Measurements from ENCODE around the gene PEX6. TPM values are rescaled to one million over a fixed set of nuclear protein-coding genes. Genes with fewer than 3 reads are reported as not detected.

The PEX6 gene
- polyA plus RNA-seq, 1 of the 3 experiments (the other 2 are of a cell fraction), result 15.3 TPM

DNA sequence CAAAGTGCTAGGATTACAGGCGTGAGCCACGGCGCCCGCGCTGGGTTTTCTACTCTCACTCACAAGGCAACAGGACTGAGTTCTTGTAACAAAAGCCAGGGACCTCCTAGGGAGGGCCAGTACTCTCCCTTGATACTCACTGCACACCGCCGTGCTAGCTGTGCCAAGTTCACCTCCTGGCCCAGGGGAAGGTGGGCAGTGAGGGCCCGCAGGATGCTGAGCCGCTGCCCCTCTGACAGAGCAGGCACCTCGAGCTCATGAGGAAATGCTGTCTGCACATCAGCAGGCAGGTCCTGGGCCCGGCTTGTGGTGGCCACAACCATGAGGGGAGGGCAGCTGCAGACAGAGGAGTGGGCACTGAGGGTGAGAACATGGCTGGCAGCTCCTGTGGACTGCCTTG is 11.8 kb downstream of the PEX6 start:
- CTCF ChIA-PET, result interaction anchor here (1.3 kb wide), 1 partner anchor 12 kb away, joined by 4 read pairs; the partner anchor contains the start of gene PEX6
- Histone ChIP-seq H3K9ac (no peak overlapping the region), H3K4me3 (ENCODE audit: low read depth in 2 of 2, low read length in 1 of 2) (no peak overlapping the region), H3F3A (replicated peaks; ENCODE audit: insufficient read depth) (peaks cover 6% of the 10 kb centered on the region), H3K9me2 (no peaks in the 10 kb centered on the region), H3K27me3 (ENCODE audit: insufficient read depth) (no peaks in the 10 kb centered on the region), H2AFZ (ENCODE audit: low read depth) (no peak overlapping the region), H3K4me1 (ENCODE audit: control insufficient read depth in 1 of 2, insufficient read depth in 2 of 2, low read depth in 1 of 2, low read length in 1 of 2) (peaks cover 0 to 9% of the 10 kb centered on the region in 2 experiments; a peak in 3 of 4 replicates), H4K20me1 (ENCODE audit: insufficient read depth) (no peaks in the 10 kb centered on the region), H3K36me3 (replicated peaks in 1 of 2; ENCODE audit: control insufficient read depth in 1 of 2, insufficient read depth in 2 of 2, low read length in 1 of 2) (peaks cover 0 to 41% of the 10 kb centered on the region in 2 experiments), H3K27ac (ENCODE audit: low read depth in 2 of 2, low read length in 1 of 2) (no peak overlapping the region), H3K4me2 (no peak overlapping the region), H3K9me3 (no peaks in the 10 kb centered on the region), H3K79me2 (ENCODE audit: insufficient read depth) (no peaks in the 10 kb centered on the region)
- 98% methylated on average over 11 of the region's 11 CpGs for WGBS (ENCODE audit: low lambda C conversion rate)
- POLR2A ChIA-PET, result no interaction called here
- DNase-seq, result no peak
- TF ChIP-seq ELF1 (IDR thresholded peaks at IDR 0.05) (no peak), EZH2phosphoT487 (IDR thresholded peaks at IDR 0.05; ENCODE audit: borderline replicate concordance, low read depth) (no peak), SIN3A (IDR thresholded peaks at IDR 0.05; ENCODE audit: borderline replicate concordance, low read depth, low read length) (no peak), YY1 (IDR thresholded peaks at IDR 0.05; ENCODE audit: low read depth) (no peak), EP300 (IDR thresholded peaks at IDR 0.05; ENCODE audit: borderline replicate concordance in 1 of 2, low read depth in 1 of 2, low read length in 1 of 2) (no peak), NFIC (IDR thresholded peaks at IDR 0.05; ENCODE audit: borderline replicate concordance) (no peak), RAD21 (IDR thresholded peaks at IDR 0.05; ENCODE audit: low read length) (no peak), SMC3 (IDR thresholded peaks at IDR 0.05; ENCODE audit: low read depth, low read length) (no peak), POLR2AphosphoS5 (IDR thresholded peaks at IDR 0.05; ENCODE audit: low read depth, low read length) (no peak), FOSL2 (IDR thresholded peaks at IDR 0.05; ENCODE audit: borderline replicate concordance, low read depth) (no peak), MXI1 (IDR thresholded peaks at IDR 0.05; ENCODE audit: low read depth, low read length) (no peak), TAF1 (IDR thresholded peaks at IDR 0.05; ENCODE audit: borderline replicate concordance, low read depth, low read length) (no peak)
- TF ChIP-seq, protein P1, sequence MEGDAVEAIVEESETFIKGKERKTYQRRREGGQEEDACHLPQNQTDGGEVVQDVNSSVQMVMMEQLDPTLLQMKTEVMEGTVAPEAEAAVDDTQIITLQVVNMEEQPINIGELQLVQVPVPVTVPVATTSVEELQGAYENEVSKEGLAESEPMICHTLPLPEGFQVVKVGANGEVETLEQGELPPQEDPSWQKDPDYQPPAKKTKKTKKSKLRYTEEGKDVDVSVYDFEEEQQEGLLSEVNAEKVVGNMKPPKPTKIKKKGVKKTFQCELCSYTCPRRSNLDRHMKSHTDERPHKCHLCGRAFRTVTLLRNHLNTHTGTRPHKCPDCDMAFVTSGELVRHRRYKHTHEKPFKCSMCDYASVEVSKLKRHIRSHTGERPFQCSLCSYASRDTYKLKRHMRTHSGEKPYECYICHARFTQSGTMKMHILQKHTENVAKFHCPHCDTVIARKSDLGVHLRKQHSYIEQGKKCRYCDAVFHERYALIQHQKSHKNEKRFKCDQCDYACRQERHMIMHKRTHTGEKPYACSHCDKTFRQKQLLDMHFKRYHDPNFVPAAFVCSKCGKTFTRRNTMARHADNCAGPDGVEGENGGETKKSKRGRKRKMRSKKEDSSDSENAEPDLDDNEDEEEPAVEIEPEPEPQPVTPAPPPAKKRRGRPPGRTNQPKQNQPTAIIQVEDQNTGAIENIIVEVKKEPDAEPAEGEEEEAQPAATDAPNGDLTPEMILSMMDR (IDR thresholded peaks at IDR 0.05), result no peak
- TF ChIP-seq, protein P2, sequence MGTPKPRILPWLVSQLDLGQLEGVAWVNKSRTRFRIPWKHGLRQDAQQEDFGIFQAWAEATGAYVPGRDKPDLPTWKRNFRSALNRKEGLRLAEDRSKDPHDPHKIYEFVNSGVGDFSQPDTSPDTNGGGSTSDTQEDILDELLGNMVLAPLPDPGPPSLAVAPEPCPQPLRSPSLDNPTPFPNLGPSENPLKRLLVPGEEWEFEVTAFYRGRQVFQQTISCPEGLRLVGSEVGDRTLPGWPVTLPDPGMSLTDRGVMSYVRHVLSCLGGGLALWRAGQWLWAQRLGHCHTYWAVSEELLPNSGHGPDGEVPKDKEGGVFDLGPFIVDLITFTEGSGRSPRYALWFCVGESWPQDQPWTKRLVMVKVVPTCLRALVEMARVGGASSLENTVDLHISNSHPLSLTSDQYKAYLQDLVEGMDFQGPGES (IDR thresholded peaks at IDR 0.05; ENCODE audit: low read depth, low read length), result no peak

DNA sequence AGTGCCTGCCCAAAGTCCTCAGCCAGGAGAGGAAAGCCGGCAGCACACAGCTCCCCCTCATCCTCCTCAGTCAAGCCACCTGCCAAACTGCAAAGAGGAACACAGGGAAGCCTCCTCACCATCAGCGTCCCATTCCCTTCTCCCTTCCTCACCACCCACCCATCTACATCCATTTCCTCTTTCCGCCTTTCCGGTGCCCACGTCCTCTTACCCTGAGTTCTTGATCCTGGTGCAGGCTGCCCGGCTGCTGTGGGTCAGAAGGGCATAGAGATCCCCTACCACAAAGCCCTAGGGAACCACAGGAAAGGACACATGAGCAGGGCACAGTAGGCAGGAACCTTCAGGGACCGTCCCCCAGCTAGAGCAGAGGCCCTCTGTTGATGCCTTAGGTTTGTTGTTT is 12.4 kb downstream of the PEX6 start:
- Histone ChIP-seq H3K27ac (ENCODE audit: low read depth in 2 of 2, low read length in 1 of 2) (no peak overlapping the region), H3K4me2 (no peak overlapping the region), H3K36me3 (replicated peaks in 1 of 2; ENCODE audit: control insufficient read depth in 1 of 2, insufficient read depth in 2 of 2, low read length in 1 of 2) (peaks cover 0 to 41% of the 10 kb centered on the region in 2 experiments), H3K4me1 (ENCODE audit: control insufficient read depth in 1 of 2, insufficient read depth in 2 of 2, low read depth in 1 of 2, low read length in 1 of 2) (peaks cover 0 to 9% of the 10 kb centered on the region in 2 experiments; a peak in 3 of 4 replicates), H2AFZ (ENCODE audit: low read depth) (no peak overlapping the region), H3K9me3 (no peaks in the 10 kb centered on the region), H3K27me3 (ENCODE audit: insufficient read depth) (no peaks in the 10 kb centered on the region), H3K9me2 (no peaks in the 10 kb centered on the region), H4K20me1 (ENCODE audit: insufficient read depth) (no peaks in the 10 kb centered on the region), H3F3A (replicated peaks; ENCODE audit: insufficient read depth) (peaks cover 3% of the 10 kb centered on the region), H3K79me2 (ENCODE audit: insufficient read depth) (no peaks in the 10 kb centered on the region), H3K9ac (no peak overlapping the region), H3K4me3 (ENCODE audit: low read depth in 2 of 2, low read length in 1 of 2) (no peak overlapping the region)
- ChIA-PET CTCF (interaction anchor here (0.9 kb wide), 1 partner anchor 12 kb away, joined by 3 read pairs; the partner anchor contains the start of gene PEX6), POLR2A (interaction anchor here (0.6 kb wide), 1 partner anchor 64 kb away, joined by 3 read pairs; no protein-coding TSS in a partner anchor)
- 93% methylated on average over 7 of the region's 7 CpGs for WGBS (ENCODE audit: low lambda C conversion rate)
- DNase-seq, result no peak
- TF ChIP-seq GABPA (IDR thresholded peaks at IDR 0.05; ENCODE audit: low read depth), result no peak
- TF ChIP-seq JUND (IDR thresholded peaks at IDR 0.05), result no peak
- no peak for TF ChIP-seq FOXJ3 (CRISPR knock-in tag; IDR thresholded peaks at IDR 0.05)
- TF ChIP-seq, protein P3, sequence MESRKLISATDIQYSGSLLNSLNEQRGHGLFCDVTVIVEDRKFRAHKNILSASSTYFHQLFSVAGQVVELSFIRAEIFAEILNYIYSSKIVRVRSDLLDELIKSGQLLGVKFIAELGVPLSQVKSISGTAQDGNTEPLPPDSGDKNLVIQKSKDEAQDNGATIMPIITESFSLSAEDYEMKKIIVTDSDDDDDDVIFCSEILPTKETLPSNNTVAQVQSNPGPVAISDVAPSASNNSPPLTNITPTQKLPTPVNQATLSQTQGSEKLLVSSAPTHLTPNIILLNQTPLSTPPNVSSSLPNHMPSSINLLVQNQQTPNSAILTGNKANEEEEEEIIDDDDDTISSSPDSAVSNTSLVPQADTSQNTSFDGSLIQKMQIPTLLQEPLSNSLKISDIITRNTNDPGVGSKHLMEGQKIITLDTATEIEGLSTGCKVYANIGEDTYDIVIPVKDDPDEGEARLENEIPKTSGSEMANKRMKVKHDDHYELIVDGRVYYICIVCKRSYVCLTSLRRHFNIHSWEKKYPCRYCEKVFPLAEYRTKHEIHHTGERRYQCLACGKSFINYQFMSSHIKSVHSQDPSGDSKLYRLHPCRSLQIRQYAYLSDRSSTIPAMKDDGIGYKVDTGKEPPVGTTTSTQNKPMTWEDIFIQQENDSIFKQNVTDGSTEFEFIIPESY (IDR thresholded peaks at IDR 0.05; ENCODE audit: borderline replicate concordance, low read depth), result no peak
- TF ChIP-seq USF2 (IDR thresholded peaks at IDR 0.05; ENCODE audit: borderline replicate concordance, low read depth, low read length), result no peak
- no peak for TF ChIP-seq MXI1 (IDR thresholded peaks at IDR 0.05; ENCODE audit: low read depth, low read length)
- TF ChIP-seq ELF1 (IDR thresholded peaks at IDR 0.05), result no peak

Data from SK-N-SH (cell line).